ENCODE data around the gene OPCML.

Gene OPCML

DNA sequence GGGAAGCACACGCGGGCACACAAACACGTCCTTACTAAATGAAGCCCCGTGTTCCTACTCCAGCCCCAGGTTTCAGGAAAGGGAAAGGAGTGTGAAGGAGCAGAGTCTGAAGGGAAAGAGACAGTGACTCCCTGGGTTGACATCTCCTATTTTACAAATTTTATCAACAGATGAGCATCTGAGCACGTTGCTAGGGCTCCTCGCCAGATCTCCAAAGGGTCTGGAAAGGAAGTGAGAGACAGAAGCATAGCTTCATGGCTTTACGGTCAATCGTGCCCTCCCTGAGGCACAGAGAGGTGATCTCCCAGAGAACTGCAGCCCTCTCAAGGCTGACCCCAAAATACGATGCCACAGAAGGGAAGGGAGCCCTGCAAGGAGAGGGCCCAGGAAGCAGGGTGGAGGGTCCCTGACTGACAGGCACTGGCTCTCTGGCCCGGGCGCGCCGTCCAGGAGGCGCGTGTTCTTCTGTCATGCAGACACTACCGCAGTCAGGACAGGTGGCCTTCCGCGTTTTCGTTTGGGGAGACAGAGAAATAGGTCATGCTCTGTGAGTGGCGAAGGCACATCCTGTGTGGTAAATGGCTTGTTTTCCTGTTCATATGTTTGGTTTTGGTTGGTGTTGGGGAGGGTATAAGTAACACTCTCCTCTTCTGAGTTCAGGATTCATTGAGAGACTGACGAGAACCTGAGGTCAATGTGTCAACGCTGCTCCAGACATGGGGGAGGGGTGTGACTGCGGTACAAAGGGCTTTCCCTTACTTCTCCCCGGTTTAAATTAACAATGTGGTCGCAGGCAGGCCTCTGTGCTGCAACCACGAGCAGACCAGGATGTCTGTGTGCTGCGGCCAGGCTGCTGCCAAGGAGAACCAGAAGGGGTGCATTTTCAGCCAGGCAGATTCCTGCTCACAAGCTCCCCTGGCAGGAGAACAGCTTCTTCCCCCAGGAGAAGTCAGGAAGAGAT lies 813.3 kb downstream of the OPCML start:
- DNase-seq (ENCODE audit: insufficient read length, low spot score), result no peak
- FAIRE-seq, result no peak

DNA sequence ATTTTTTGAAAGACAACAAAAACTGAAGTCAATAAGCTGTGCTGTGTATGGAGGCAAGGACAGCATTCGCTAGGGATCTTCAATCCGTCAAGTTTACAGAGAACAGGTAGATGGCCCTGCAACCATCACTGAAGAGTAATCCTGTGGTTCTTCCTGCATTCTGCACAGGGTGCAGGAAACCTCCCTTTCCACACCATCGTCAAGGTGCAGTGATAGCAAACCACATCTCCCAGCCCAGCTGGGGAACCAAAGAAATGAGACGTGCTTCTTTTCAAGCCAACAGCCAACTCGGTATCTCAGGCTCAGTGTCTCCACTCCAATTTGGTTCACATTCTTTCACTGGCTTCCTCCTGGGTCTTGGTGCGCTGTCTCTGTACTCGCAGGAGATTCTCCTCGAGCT lies 814.5 kb downstream of the OPCML start:
- DNase-seq (ENCODE audit: insufficient read length, low spot score) (no peak), FAIRE-seq (no peak)

DNA sequence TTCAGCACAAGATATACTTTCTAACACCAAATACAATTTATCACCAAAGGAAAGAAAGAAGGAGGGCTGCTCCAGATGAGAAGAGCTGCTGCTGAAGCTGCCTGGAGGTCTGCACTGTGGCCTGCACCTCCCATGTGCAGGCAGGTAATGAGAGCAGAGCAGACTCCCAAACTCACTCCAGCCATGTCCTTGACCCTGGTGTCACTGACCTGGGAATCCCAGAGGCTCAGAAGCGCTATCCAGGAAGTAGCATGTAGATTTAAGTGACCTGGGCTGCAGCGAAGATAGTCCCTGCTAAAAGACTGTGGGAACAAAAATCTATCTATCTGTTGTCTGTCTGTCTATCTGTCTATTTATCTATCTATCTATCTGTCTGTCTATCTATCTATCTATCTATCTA lies 816.3 kb downstream of the OPCML start:
- DNase-seq (ENCODE audit: insufficient read length, low spot score) (no peak), FAIRE-seq (no peak)

GRCh38 chr11:132714859-132715440 lies 817.4 kb downstream of the OPCML start:
- FAIRE-seq (no peak), DNase-seq (ENCODE audit: insufficient read length, low spot score) (no peak)

- DNase-seq (ENCODE audit: insufficient read length, low spot score) (no peak), FAIRE-seq (no peak)
These were observed 819.8 kb downstream of the OPCML start for GRCh38 chr11:132712466-132712865.

DNA sequence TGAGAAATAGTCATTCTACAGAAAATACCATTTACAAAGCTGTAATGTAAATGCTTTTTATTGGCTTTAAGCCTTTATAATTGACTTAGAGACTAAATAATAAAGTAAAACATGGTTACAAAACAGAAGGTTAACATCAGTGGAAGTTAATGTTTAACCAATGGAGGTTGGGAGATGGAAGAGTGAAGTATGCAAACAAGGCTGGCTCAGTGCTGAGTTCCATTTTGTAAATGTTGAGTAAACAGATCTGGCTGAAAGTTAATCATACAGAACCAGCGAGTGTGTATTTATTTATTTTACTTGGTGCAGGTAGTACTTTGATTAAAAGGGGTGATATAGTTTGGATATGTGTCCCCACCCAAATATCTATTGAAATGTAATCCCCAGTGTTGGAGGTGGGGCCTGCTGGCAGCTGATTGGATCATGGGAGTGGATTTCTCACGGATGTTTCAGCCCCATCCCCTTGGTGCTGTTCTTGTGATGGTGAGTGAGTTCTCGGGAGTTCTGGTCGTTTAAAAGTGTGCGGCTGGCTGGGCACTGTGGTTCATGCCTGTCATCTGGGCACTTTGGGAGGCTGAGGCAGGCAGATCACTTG lies 827.4 kb downstream of the OPCML start:
- DNase-seq (ENCODE audit: insufficient read length, low spot score) (no peak), FAIRE-seq (no peak)

GRCh38 chr11:132692891-132693290 lies 839.4 kb downstream of the OPCML start:
- no peak for DNase-seq (ENCODE audit: insufficient read length, low spot score)
- no peak for FAIRE-seq

GRCh38 chr11:132691848-132692550 lies 840.3 kb downstream of the OPCML start:
- DNase-seq (ENCODE audit: insufficient read length, low spot score), result no peak

DNA sequence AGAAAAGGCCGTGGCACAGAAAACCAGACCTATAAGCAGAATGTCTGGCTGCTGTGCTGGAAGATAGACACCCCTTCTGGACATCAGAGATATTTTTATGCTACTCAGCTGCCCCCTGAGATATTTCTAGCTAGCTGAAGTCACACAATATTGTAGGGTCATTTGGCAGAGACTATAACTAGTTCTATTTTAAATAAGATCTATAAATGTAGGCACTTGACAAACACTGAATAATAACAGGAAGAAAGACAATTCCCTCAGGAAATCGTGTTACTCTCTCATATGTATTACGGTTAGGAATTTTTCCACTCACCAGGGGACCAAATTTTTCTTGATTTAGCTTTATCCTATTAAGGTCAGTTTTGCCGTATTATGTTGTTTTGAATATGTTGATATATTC lies 845.4 kb downstream of the OPCML start:
- DNase-seq (ENCODE audit: insufficient read length, low spot score), result no peak
- no peak for FAIRE-seq

More at GRCh38 chr11:132691848-132692550, 840.3 kb downstream of the OPCML start:
- FAIRE-seq, result no peak

DNA sequence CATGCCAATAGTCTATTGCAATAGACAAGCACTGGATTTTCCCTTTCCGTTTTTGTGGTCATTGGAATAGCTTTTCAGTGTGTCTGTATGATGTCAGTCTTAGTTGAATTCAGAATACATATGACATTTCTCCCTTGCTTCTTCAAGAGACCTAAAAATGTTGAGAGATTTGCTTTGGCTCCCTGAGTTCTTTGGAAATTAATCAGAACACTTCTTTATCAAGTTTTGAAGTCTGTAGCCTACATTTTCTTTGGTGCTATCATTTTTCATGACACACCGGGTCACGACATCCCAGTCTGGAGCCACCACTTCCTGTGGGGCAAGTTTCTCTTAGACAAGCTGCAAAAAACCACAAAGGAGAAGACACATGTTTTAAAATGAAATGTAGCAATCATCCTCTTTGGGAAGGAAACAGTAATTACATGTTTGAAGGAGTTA lies 847.1 kb downstream of the OPCML start:
- no peak for FAIRE-seq
- DNase-seq (ENCODE audit: insufficient read length, low spot score), result no peak

- DNase-seq (ENCODE audit: insufficient read length, low spot score), result no peak
- FAIRE-seq, result no peak
These were observed 848.7 kb downstream of the OPCML start for GRCh38 chr11:132683602-132684001.

DNA sequence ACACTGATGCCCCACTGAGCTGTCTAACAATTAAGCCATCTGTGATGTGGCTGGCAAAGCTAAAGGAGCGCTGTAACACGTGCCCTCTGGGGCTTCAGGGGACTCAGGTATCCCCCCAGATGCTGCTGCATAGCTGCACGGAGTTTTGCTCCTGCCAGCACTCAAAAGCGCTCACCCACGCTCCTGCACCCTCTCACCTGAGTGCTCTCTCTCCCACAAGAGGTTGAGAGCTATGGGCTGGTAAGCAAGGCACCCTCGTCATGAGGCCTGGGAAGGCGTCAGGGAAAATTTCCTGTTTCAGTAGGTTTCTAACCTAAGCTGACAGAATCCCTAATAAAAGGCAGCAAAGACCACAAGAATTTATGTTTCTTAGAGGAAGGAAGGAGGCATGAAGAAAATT lies 850.3 kb downstream of the OPCML start:
- no peak for DNase-seq (ENCODE audit: insufficient read length, low spot score)

DNA sequence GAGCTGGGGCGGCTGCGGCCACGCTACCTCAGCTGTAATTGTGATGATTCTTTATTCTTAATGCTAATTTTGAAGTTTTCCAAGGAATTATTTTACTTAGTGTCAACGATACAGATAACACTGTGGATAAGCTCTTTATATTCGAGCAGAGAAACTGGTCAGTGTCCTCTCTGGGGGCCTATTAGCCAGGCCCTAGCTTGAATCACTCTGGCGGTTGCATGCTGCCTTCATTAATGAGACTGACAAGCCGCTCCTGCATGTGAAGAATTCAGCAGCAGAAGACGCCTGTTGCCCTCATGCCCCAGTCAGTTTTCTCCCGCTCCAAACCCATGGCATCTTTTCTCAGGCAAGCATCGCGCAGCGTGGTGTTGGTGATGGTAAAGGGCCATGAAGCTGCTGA lies 851.7 kb downstream of the OPCML start:
- FAIRE-seq, result no peak
- no peak for DNase-seq (ENCODE audit: insufficient read length, low spot score)

More for the DNA sequence above, 850.3 kb downstream of the OPCML start:
- no peak for FAIRE-seq

GRCh38 chr11:132674151-132674550 lies 858.1 kb downstream of the OPCML start:
- DNase-seq (ENCODE audit: insufficient read length, low spot score), result no peak
- no peak for FAIRE-seq

DNA sequence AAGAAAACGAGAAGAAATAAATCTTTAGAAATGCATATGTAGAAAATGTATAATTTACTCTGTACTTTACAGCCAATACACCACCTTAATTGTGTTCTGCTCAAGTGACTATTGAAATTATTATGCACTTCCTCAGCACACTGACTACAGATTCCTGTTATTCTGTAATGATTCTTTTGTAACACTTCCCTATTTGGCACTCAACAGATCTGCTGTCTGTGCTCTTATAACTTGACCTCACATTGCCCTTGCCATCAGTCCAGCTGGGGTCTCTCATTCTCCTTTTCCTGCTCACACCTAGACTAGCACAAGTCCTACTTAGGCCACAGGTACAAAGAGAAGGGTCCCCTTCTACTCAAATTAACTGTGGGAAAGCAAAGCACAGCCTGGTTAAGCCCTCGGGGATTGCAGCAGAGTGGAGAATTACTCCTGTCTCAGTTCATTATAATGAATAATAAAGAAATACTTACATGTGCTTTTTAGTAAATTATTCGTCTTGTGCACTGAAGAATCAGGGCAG lies 860.4 kb downstream of the OPCML start:
- FAIRE-seq, result no peak
- no peak for DNase-seq (ENCODE audit: insufficient read length, low spot score)

- no peak for DNase-seq (ENCODE audit: insufficient read length, low spot score)
These were observed 861.2 kb downstream of the OPCML start for GRCh38 chr11:132670921-132671675.

GRCh38 chr11:132669949-132670348 lies 862.4 kb downstream of the OPCML start:
- FAIRE-seq (no peak), DNase-seq (ENCODE audit: insufficient read length, low spot score) (no peak)

More at GRCh38 chr11:132670921-132671675, 861.2 kb downstream of the OPCML start:
- FAIRE-seq, result no peak

DNA sequence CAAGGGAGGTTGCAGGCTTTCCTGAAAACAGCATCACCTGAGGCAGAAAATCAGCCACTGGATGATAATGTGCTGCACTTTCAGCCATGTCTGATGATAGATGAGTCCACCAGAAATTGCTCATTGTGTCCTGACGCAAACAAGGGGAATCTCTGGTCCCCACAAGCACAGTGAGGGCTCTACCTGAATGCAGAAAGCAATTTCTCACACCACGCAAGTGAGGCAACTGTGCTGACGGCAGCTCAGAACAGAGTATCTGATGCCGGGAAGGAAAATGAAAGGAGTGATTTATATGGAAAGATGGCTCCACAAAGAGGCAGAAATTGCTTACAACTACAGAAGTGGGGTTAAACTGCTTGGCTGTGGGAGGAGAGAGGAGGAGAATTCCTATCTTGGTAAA lies 867.1 kb downstream of the OPCML start:
- no peak for DNase-seq (ENCODE audit: insufficient read length, low spot score)
- FAIRE-seq, result no peak

GRCh38 chr11:132658696-132659095 lies 873.6 kb downstream of the OPCML start:
- FAIRE-seq (no peak), DNase-seq (ENCODE audit: insufficient read length, low spot score) (no peak)

DNA sequence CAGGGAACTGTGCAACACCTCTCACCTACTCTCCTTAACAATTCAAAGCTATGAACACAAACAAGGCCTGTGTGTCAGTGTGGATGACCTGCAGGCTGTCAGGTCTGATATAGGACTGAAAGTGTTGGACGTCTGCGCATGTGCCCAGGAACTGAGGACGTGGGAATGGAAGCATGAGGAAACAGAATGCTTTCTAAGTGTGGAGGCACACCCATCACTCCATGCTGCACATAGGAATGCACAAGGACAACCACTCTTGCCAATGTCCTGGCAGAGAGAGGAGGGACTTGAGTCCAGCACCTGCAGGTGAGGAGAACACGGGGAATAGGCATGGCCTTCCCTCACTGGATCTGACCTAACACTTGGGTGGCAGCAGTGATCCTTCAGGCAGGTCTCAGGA lies 874.3 kb downstream of the OPCML start:
- DNase-seq (ENCODE audit: insufficient read length, low spot score) (no peak), FAIRE-seq (no peak)

All from GM19239 (cell line).